SK-N-SH (cell line): ENCODE measurements around the gene SHROOM3. TPM values are rescaled to one million over a fixed set of nuclear protein-coding genes. Genes with fewer than 3 reads are reported as not detected.

Experiments used
- CTCF ChIA-PET: fragments of 300-600, 350-600 bp; formaldehyde crosslinking; extraction: SDS; loops from one replicate; lab custom pipeline; 2021; lab: Yijun Ruan, JAX
- POLR2A ChIA-PET: fragments of 350-600 bp; sonication (Branson Sonifier 250); formaldehyde crosslinking; extraction: SDS; loops from one replicate; lab custom pipeline; 2020; ENCODE audit warnings: antibody characterized with exemption, inconsistent platforms; lab: Yijun Ruan, JAX
- DNase-seq: peaks from one replicate; pipeline ENCODE4 v3.0.0; 2012
- H2AFZ ChIP-seq: fragments of 200-600 bp; sonication (generic); 2 replicates; pipeline ENCODE4 v1.8.1; 2016; ENCODE audit warnings: antibody characterized with exemption, mild to moderate bottlenecking, low read depth
- H3F3A ChIP-seq: fragments of 200-600 bp; sonication (generic); replicated peaks from 2 replicates; pipeline ENCODE3; 2016; ENCODE audit warnings: antibody characterized with exemption, mild to moderate bottlenecking; ENCODE audit not compliant: insufficient read depth
- H3K27ac ChIP-seq, 2 experiments: fragments of 200-500 bp in 1 of 2; fragments of 200-600 bp in 1 of 2; sonication (Bioruptor generic) in 1 of 2; sonication (generic), shearing (Covaris generic) in 1 of 2; 2 replicates each; pipeline versions ENCODE4 v1.5.1 to v1.6.1; 2014 to 2016; ENCODE audit warnings: low read depth in 2 of 2, inconsistent platforms in 1 of 2, low read length in 1 of 2, mild to moderate bottlenecking in 1 of 2, mixed read lengths in 1 of 2
- H3K27me3 ChIP-seq: fragments of 200-600 bp; sonication (generic), shearing (Covaris generic); 2 replicates; pipeline ENCODE4 v1.6.1; 2016; ENCODE audit warnings: mixed run types; ENCODE audit not compliant: insufficient read depth
- H3K36me3 ChIP-seq, 2 experiments: fragments of 200-500 bp in 1 of 2; fragments of 200-600 bp in 1 of 2; sonication (Bioruptor generic) in 1 of 2; sonication (generic) in 1 of 2; replicated peaks in 1 of 2; 2 replicates each; pipeline versions ENCODE3 to v1.5.1; 2014 to 2016; ENCODE audit warnings: low read length in 1 of 2, mild to moderate bottlenecking in 1 of 2; ENCODE audit not compliant: insufficient read depth in 2 of 2, control insufficient read depth in 1 of 2
- H3K4me1 ChIP-seq, 2 experiments: fragments of 200-500 bp in 1 of 2; fragments of 200-600 bp in 1 of 2; sonication (Bioruptor generic) in 1 of 2; sonication (generic), shearing (Covaris generic) in 1 of 2; 2 replicates each; pipeline versions ENCODE4 v1.5.1 to v1.6.1; 2014 to 2016; ENCODE audit warnings: low read depth in 1 of 2, low read length in 1 of 2, mixed run types in 1 of 2; ENCODE audit not compliant: insufficient read depth in 2 of 2, control insufficient read depth in 1 of 2
- H3K4me2 ChIP-seq: fragments of 200-600 bp; sonication (generic), shearing (Covaris generic); 2 replicates; pipeline ENCODE4 v1.6.1; 2017; ENCODE audit warnings: mixed run types
- H3K4me3 ChIP-seq, 2 experiments: fragments of 200-500 bp in 1 of 2; fragments of 200-600 bp in 1 of 2; sonication (Bioruptor generic) in 1 of 2; sonication (generic), shearing (Covaris generic) in 1 of 2; 2 replicates each; pipeline versions ENCODE4 v1.5.1 to v1.8.1; 2014 to 2016; ENCODE audit warnings: low read depth in 2 of 2, inconsistent platforms in 1 of 2, low read length in 1 of 2, mild to moderate bottlenecking in 1 of 2, mixed read lengths in 1 of 2, moderate library complexity in 1 of 2
- H3K79me2 ChIP-seq: fragments of 200-600 bp; sonication (generic); 2 replicates; pipeline ENCODE4 v1.8.1; 2017; ENCODE audit warnings: mild to moderate bottlenecking; ENCODE audit not compliant: insufficient read depth
- H3K9ac ChIP-seq: fragments of 200-600 bp; sonication (generic); 2 replicates; pipeline ENCODE4 v1.6.1; 2017; ENCODE audit warnings: mixed run types
- H3K9me2 ChIP-seq: fragments of 200-600 bp; sonication (generic); 2 replicates; pipeline ENCODE4 v1.6.1; 2017; ENCODE audit warnings: mixed run types
- H3K9me3 ChIP-seq: fragments of 200-600 bp; sonication (generic); 2 replicates; pipeline ENCODE4 v1.6.1; 2017; ENCODE audit warnings: mixed run types, mild to moderate bottlenecking, moderate library complexity
- H4K20me1 ChIP-seq: fragments of 200-600 bp; sonication (generic); 2 replicates; pipeline ENCODE4 v1.6.1; 2017; ENCODE audit warnings: mild to moderate bottlenecking, mixed run types; ENCODE audit not compliant: insufficient read depth
- CHD2 ChIP-seq: fragments of 150-350 bp; IDR thresholded peaks from 2 replicates; pipeline ENCODE4 v1.6.1; 2018; ENCODE audit warnings: low read length; ENCODE audit not compliant: partially characterized antibody
- CTCF ChIP-seq: fragments of 200-600 bp; sonication (generic); IDR thresholded peaks from 2 replicates; pipeline ENCODE4 v1.6.1; 2017; ENCODE audit warnings: antibody characterized with exemption, mild to moderate bottlenecking, moderate library complexity
- ELF1 ChIP-seq: IDR thresholded peaks from 2 replicates; pipeline ENCODE4 v1.4.0; 2012
- EP300 ChIP-seq, 2 experiments: IDR thresholded peaks; 2 replicates each; pipeline versions ENCODE4 v1.4.0 to v1.6.1; 2012; ENCODE audit warnings: borderline replicate concordance in 1 of 2, low read depth in 1 of 2, low read length in 1 of 2
- EZH2phosphoT487 ChIP-seq: fragments of 200-600 bp; sonication (generic); IDR thresholded peaks from 2 replicates; pipeline ENCODE4 v1.6.1; 2017; ENCODE audit warnings: low read depth, mixed run types, mild to moderate bottlenecking, antibody characterized with exemption, moderate library complexity, borderline replicate concordance
- FOSL2 ChIP-seq: IDR thresholded peaks from 2 replicates; pipeline ENCODE4 v1.4.0; 2012; ENCODE audit warnings: low read depth, mild to moderate bottlenecking, moderate library complexity, borderline replicate concordance
- FOXJ3 ChIP-seq: sonication (generic); formaldehyde crosslinking; IDR thresholded peaks from 2 replicates; pipeline ENCODE4 v1.5.1; 2020; ENCODE audit warnings: mild to moderate bottlenecking, missing genetic modification reagents
- FOXM1 ChIP-seq: IDR thresholded peaks from 2 replicates; pipeline ENCODE4 v1.4.0; 2012; ENCODE audit warnings: low read depth, mild to moderate bottlenecking
- GABPA ChIP-seq: IDR thresholded peaks from 2 replicates; pipeline ENCODE4 v1.4.0; 2012; ENCODE audit warnings: low read depth, mild to moderate bottlenecking
- GATA2 ChIP-seq: sonication (generic); formaldehyde crosslinking; IDR thresholded peaks from 2 replicates; pipeline ENCODE4 v1.5.0; 2020; ENCODE audit warnings: mild to moderate bottlenecking, missing genetic modification reagents
- MEF2A ChIP-seq: IDR thresholded peaks from 2 replicates; pipeline ENCODE4 v1.4.0; 2012; ENCODE audit warnings: low read depth, borderline replicate concordance
- NFIC ChIP-seq: IDR thresholded peaks from 2 replicates; pipeline ENCODE4 v1.4.0; 2012; ENCODE audit warnings: borderline replicate concordance
- NRF1 ChIP-seq: IDR thresholded peaks from 2 replicates; pipeline ENCODE4 v1.6.1; 2012; ENCODE audit warnings: low read depth, mild to moderate bottlenecking, low read length
- POLR2AphosphoS5 ChIP-seq: IDR thresholded peaks from 2 replicates; pipeline ENCODE4 v1.6.1; 2012; ENCODE audit warnings: low read depth, low read length
- RAD21 ChIP-seq: IDR thresholded peaks from 2 replicates; pipeline ENCODE4 v1.6.1; 2012; ENCODE audit warnings: mild to moderate bottlenecking, low read length
- RCOR1 ChIP-seq: fragments of 150-350 bp; IDR thresholded peaks from 2 replicates; pipeline ENCODE4 v1.6.1; 2017; ENCODE audit warnings: antibody characterized with exemption, low read length
- REST ChIP-seq: IDR thresholded peaks from 2 replicates; pipeline ENCODE4 v1.6.1; 2012; ENCODE audit warnings: mild to moderate bottlenecking, low read depth, low read length, moderate library complexity
- RFX5 ChIP-seq: IDR thresholded peaks from 2 replicates; pipeline ENCODE4 v1.6.1; 2012; ENCODE audit warnings: mild to moderate bottlenecking, improper control_type of control experiment, low read length
- RXRA ChIP-seq: IDR thresholded peaks from 2 replicates; pipeline ENCODE4 v1.4.0; 2012; ENCODE audit warnings: low read depth, mild to moderate bottlenecking, borderline replicate concordance
- SIN3A ChIP-seq: IDR thresholded peaks from 2 replicates; pipeline ENCODE4 v1.6.1; 2012; ENCODE audit warnings: low read depth, mild to moderate bottlenecking, low read length, moderate library complexity, borderline replicate concordance
- SMC3 ChIP-seq: IDR thresholded peaks from 2 replicates; pipeline ENCODE4 v1.6.1; 2012; ENCODE audit warnings: low read depth, low read length, improper control_type of control experiment
- TAF1 ChIP-seq: IDR thresholded peaks from 2 replicates; pipeline ENCODE4 v1.6.1; 2012; ENCODE audit warnings: low read depth, mild to moderate bottlenecking, low read length, moderate library complexity, borderline replicate concordance
- TCF12 ChIP-seq: IDR thresholded peaks from 2 replicates; pipeline ENCODE4 v1.4.0; 2012
- TEAD4 ChIP-seq: IDR thresholded peaks from 2 replicates; pipeline ENCODE4 v1.4.0; 2012; ENCODE audit warnings: mild to moderate bottlenecking, borderline replicate concordance; ENCODE audit not compliant: insufficient read depth
- USF2 ChIP-seq: fragments of 150-350 bp; IDR thresholded peaks from 2 replicates; pipeline ENCODE4 v1.6.1; 2017; ENCODE audit warnings: antibody characterized with exemption, low read length, low read depth, borderline replicate concordance
- YY1 ChIP-seq: IDR thresholded peaks from 2 replicates; pipeline ENCODE4 v1.4.0; 2012; ENCODE audit warnings: low read depth, mild to moderate bottlenecking
- WGBS: methylation state at CpG from one replicate; pipeline ENCODE4 v1.1.6; 2017; ENCODE audit warnings: low lambda C conversion rate; 5-methylcytosine and 5-hydroxymethylcytosine counted together
- polyA plus RNA-seq, 3 experiments: library from polyadenylated mRNA; depleted of rRNA; stranded (reverse); fragments of >200 nt; gene quantifications; 2 replicates each; pipeline ENCODE4 v1.2.3, GENCODE V29; 2012
- TF ChIP-seq, protein P1 (sequence below): IDR thresholded peaks from 2 replicates; pipeline ENCODE4; 2012

SHROOM3 gene
- polyA plus RNA-seq, 1 of the 3 experiments (the other 2 are of a cell fraction) = 4.3 TPM

GRCh38 chr4:76752861-76753501 lies 318.0 kb downstream of the SHROOM3 start:
- peaks cover 18 to 24% of the 10 kb centered on the region in 2 experiments for H3K4me1 ChIP-seq
- POLR2A ChIA-PET = interaction anchor here (0.9 kb wide), 1 partner anchor 54 kb away, joined by 3 read pairs; no protein-coding TSS in a partner anchor
- H3K9me2 ChIP-seq = no peaks in the 10 kb centered on the region
- 13% methylated on average over 3 of the region's 3 CpGs for WGBS
- no peaks in the 10 kb centered on the region for H3K27me3 ChIP-seq
- H3K4me3 ChIP-seq = peak overlapping the region in 1 of 2 experiments; percentile 40; a peak in 1 of 4 replicates
- H3K27ac ChIP-seq = peak overlapping the region; percentile 92 to 100
- peak overlapping the region; percentile 88 for H3K9ac ChIP-seq
- DNase-seq = peak; percentile 60
- no peaks in the 10 kb centered on the region for H3K9me3 ChIP-seq
- CTCF ChIA-PET = interaction anchor here (1.0 to 1.5 kb wide), 4 partner anchors 232 to 450 kb away, joined by 3 to 8 read pairs (median 4); no protein-coding TSS in a partner anchor
- H3K79me2 ChIP-seq = peaks cover 59% of the 10 kb centered on the region
- H4K20me1 ChIP-seq = no peaks in the 10 kb centered on the region
- peak overlapping the region; percentile 78 for H3K4me2 ChIP-seq
- H2AFZ ChIP-seq = 0 out of 2 replicates have a peak overlapping the region, but pooled peaks have one; percentile 2
- peaks cover 43 to 49% of the 10 kb centered on the region in 2 experiments for H3K36me3 ChIP-seq
- peaks cover 39% of the 10 kb centered on the region for H3F3A ChIP-seq
- TF ChIP-seq FOXJ3 (CRISPR knock-in tag) (no peak), YY1 (0 out of 2 replicates have a peak, but pooled peaks have one; percentile 11), FOSL2 (peak; percentile 94), RFX5 (no peak), GATA2 (CRISPR knock-in tag) (no peak), RCOR1 (peak; percentile 63), TEAD4 (peak; percentile 55), ELF1 (peak; percentile 54; the same call in 1 of the 2 replicates), TAF1 (peak; percentile 31; the same call in 1 of the 2 replicates), EP300 (IDR thresholded peaks at IDR 0.05; ENCODE audit: borderline replicate concordance in 1 of 2, low read depth in 1 of 2, low read length in 1 of 2) (peak; percentile 38 to 87; a peak in 2 of 4 replicates), TCF12 (peak; percentile 97), SMC3 (no peak), NRF1 (no peak), NFIC (peak; percentile 92), CHD2 (peak; percentile 18), MEF2A (peak; percentile 40; the same call in 1 of the 2 replicates), REST (no peak), POLR2AphosphoS5 (peak; percentile 88), SIN3A (peak; percentile 67; the same call in 1 of the 2 replicates), CTCF (peak; percentile 17), USF2 (no peak), FOXM1 (peak; percentile 58), RAD21 (no peak), GABPA (no peak), EZH2phosphoT487 (no peak), RXRA (peak; percentile 45; the same call in 1 of the 2 replicates)
- TF ChIP-seq, protein P1, sequence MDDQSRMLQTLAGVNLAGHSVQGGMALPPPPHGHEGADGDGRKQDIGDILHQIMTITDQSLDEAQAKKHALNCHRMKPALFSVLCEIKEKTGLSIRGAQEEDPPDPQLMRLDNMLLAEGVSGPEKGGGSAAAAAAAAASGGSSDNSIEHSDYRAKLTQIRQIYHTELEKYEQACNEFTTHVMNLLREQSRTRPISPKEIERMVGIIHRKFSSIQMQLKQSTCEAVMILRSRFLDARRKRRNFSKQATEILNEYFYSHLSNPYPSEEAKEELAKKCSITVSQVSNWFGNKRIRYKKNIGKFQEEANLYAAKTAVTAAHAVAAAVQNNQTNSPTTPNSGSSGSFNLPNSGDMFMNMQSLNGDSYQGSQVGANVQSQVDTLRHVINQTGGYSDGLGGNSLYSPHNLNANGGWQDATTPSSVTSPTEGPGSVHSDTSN = peak; percentile 87
